ENCODE results near the gene KDM5A.
"Not testable (repeated sequence)": the region's sequence is repeated elsewhere in the genome, so short reads cannot be mapped to it uniquely, and the experiment has no call there.

The KDM5A gene

DNA sequence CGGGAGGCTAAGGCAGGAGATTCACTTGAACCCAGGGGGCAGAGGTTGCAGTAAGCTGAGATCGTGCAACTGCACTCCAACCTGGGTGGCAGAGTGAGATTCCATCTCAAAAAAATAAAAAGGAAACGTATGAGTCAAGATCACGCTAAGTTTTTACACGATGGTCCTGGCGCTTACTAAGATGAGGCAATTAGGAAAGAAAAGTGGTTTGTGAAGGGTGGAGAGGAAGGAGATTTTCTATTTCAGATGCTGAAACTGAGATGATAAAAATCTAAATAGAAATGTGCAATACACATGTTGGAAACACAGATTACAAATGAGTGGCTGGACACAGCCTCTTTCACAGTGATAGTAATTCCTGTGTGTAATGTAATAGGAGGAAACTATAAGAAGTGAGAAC lies 63.2 kb downstream of the KDM5A start:
- TF ChIP-seq, protein P1, sequence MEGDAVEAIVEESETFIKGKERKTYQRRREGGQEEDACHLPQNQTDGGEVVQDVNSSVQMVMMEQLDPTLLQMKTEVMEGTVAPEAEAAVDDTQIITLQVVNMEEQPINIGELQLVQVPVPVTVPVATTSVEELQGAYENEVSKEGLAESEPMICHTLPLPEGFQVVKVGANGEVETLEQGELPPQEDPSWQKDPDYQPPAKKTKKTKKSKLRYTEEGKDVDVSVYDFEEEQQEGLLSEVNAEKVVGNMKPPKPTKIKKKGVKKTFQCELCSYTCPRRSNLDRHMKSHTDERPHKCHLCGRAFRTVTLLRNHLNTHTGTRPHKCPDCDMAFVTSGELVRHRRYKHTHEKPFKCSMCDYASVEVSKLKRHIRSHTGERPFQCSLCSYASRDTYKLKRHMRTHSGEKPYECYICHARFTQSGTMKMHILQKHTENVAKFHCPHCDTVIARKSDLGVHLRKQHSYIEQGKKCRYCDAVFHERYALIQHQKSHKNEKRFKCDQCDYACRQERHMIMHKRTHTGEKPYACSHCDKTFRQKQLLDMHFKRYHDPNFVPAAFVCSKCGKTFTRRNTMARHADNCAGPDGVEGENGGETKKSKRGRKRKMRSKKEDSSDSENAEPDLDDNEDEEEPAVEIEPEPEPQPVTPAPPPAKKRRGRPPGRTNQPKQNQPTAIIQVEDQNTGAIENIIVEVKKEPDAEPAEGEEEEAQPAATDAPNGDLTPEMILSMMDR (IDR thresholded peaks at IDR 0.05; ENCODE audit: borderline replicate concordance, insufficient read depth, low read depth, low read length): no peak
- H3K4me3 ChIP-seq (ENCODE audit: low read depth, low read length): no peak overlapping the region

DNA sequence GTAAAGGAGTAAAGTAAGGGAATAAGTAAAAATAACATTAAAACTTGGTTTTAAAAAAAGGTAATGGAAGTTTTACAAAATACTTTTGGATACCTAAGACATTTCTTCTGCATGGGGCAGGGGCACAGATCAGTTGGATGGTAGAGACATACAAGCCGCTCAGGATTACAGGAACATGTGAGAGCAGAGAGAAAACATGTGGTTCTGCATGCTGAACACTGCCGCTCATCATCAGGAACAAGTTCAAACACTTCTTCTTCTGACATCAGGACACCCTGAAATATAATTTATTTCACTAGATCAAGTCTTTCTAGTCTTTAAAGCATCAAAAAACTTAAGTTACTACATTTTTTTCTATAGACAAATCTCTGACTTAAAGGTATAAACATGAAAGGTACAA lies 65.6 kb downstream of the KDM5A start:
- H3K4me3 ChIP-seq (ENCODE audit: low read depth, low read length): no peak overlapping the region
- TF ChIP-seq, protein P1 (IDR thresholded peaks at IDR 0.05; ENCODE audit: borderline replicate concordance, insufficient read depth, low read depth, low read length): no peak

DNA sequence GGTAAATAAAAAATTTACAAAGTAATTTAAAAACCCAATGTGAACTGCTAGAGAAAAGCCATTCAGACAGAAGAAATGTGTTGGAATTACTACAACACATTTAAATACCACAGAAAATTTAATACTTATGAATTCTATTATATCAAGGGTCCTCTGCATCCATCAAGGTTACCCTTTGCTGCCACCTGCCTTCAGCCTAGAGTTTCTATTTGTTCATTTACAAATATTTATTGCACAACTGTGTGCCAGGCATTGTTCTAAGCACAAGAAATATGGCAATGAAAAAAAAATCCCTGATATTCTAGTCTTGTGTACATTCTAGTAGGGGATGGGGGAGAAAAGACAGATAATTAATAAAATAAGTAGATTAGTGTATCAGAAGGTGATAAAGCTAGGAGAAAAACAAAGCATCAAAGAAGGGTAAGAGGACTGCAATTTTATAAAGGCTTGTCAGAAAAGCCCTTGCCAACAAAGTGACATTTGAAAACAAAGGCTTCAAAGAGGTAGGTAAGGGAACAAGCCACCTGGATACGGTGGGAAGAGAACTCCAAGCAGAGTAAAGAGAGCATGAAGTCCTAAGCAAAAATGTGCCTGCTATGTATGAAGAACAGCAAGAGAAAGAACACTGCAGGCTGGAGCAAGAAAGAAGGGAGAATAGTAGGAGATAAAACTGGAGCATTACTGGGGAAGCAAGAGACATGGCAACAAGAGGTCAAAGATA lies 67.4 kb downstream of the KDM5A start:
- TF ChIP-seq, protein P1 (IDR thresholded peaks at IDR 0.05; ENCODE audit: borderline replicate concordance, insufficient read depth, low read depth, low read length): no peak
- no peak overlapping the region for H3K4me3 ChIP-seq (ENCODE audit: low read depth, low read length)

DNA sequence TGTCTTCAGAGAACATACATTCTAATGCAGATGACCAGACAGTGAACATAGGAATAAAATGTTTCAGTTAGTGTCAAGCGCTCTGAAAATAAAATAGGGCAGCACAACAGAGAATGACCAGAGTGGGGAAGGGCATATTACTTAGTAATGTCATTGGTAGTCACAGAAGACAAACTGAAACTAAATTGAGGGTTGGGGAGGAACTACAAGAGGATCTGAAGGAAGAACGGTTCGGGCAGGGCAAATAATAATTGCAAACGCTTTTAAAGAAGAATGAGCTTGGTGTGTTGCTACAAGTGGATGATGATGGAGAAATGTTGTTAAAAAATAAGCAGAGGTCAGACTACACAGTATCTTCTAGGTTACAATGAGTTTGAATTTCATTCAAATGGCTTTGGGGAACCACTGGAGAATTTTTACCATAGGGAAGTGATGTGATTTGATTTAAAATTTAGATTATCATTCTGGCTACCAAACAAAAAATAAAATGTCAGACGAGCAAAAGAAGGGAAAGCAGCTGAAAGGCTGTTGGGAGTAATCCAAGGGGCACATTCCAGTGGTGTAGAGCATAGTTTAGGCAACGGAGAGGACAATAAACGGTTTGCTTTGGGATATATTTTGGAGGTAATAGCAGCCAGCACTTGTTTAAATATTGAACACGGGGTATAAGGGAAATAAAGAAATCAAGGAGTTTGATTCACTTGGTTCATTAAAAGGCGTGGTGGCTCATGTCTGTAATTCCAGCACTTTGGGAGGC lies 70.2 kb downstream of the KDM5A start:
- no peak overlapping the region for H3K4me3 ChIP-seq (ENCODE audit: low read depth, low read length)
- TF ChIP-seq, protein P1 (IDR thresholded peaks at IDR 0.05; ENCODE audit: borderline replicate concordance, insufficient read depth, low read depth, low read length): no peak

DNA sequence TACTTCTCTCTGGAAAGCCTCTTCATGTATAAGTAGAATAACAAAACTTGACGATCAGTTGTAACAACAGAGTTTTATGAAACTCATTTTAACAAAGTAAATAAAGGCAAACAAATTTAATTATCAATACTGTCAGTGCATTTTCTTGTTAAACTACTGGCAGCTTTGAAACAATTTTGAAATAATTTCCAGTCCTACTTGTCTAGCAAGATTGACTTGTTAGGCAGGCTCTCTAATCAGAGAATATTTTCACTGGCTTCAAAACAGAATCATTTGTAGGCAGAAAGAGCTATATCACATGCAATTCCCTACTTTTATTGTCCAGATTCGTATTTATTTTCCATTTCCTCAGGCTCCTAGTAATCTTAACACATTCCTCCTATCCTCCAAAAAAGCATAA lies 80.6 kb downstream of the KDM5A start:
- TF ChIP-seq, protein P1 (IDR thresholded peaks at IDR 0.05; ENCODE audit: borderline replicate concordance, insufficient read depth, low read depth, low read length): no peak
- no peak overlapping the region for H3K4me3 ChIP-seq (ENCODE audit: low read depth, low read length)

DNA sequence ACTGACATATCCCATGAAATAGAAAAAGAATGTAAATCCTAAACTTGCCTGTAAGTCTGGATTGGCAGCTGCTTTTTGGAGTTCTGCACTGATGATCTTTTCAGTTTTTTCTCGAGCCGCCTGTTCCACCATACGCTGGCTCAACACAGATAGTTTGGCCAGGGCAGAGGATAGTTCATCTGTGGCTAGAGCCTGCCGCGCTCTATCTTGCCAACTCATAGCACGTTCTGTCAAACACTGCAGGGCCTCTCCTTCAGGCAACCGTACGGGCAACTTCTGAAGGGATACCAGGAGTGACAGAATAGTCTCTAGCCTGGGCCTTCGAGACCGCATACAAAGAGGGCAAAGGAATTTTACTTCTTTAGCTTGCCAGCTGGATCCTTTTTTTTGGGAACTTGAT lies 81.7 kb downstream of the KDM5A start:
- TF ChIP-seq, protein P1 (IDR thresholded peaks at IDR 0.05; ENCODE audit: borderline replicate concordance, insufficient read depth, low read depth, low read length): no peak
- H3K4me3 ChIP-seq (ENCODE audit: low read depth, low read length): no peak overlapping the region

DNA sequence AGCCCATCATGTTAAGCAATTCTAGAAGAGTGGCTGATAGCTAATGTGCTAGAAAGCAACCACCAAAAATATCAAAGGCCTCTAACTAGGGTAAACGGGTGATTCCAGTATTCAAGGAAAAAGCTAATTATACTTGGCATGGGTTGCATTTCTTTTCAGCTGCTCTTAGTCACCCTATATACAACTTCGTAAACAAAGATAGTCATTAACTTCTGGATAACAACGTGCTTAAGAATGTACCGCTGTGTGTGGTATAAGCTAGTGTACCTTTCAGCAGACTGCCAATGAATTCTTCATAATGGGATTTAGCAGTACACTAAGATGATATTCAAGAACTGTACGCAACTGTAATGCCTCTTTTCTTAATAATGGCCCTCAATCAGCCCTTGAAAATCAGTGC lies 84.3 kb downstream of the KDM5A start:
- TF ChIP-seq, protein P1 (IDR thresholded peaks at IDR 0.05; ENCODE audit: borderline replicate concordance, insufficient read depth, low read depth, low read length): no peak
- H3K4me3 ChIP-seq (ENCODE audit: low read depth, low read length): no peak overlapping the region

DNA sequence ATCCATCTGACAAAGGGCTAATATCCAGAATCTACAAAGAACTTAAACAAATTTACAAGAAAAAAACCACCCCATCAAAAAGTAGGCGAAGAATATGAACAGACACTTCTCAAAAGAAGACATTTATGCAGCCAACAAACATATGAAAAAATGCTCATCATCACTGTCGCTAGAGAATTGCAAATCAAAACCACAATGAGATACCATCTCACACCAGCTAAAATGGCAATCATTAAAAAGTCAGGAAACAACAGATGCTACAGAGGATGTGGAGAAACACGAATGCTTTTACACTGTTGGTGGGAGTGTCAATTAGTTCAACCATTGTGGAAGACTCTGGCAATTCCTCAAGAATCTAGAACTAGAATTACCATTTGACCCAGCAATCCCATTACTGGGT lies 86.4 kb downstream of the KDM5A start:
- not testable (repeated sequence) for H3K4me3 ChIP-seq (ENCODE audit: low read depth, low read length)

DNA sequence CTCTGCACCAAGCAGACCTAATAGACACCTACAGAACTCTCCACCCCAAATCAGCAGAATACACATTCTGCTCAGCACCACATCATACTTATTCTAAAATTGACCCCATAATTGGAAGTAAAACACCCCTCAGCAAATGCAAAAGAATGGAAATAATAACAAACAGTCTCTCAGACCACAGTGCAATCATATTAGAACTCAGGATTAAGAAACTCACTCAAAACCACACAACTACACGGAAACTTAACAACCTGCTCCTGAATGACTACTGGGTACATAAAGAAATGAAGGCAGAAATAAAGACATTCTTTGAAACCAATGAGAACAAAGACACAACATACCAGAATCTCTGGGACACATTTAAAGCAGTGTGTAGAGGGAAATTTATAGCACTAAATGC lies 89.0 kb downstream of the KDM5A start:
- not testable (repeated sequence) for H3K4me3 ChIP-seq (ENCODE audit: low read depth, low read length)

DNA sequence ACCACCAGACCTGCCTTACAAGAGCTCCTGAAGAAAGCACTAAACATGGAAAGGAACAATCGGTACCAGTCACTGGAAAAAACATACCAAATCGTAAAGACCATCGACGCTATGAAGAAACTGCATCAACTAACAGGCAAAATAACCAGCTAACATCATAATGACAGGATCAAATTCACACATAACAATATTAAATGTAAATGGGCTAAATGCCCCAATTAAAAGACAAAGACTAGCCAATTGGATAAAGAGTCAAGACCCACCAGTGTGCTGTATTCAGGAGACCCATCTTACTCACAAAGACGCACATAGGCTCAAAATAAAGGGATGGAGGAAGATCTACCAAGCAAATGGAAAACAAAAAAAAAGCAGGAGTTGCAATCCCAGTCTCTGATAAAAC lies 89.6 kb downstream of the KDM5A start:
- not testable (repeated sequence) for H3K4me3 ChIP-seq (ENCODE audit: low read depth, low read length)

Data from GM12875 (cell line).